Measurements from ENCODE around the gene CFAP97D1. TPM values are rescaled to one million over a fixed set of nuclear protein-coding genes. Genes with fewer than 3 reads are reported as not detected.

CFAP97D1 gene
- total RNA-seq, 2 donors from 2014 or later = not detected

DNA sequence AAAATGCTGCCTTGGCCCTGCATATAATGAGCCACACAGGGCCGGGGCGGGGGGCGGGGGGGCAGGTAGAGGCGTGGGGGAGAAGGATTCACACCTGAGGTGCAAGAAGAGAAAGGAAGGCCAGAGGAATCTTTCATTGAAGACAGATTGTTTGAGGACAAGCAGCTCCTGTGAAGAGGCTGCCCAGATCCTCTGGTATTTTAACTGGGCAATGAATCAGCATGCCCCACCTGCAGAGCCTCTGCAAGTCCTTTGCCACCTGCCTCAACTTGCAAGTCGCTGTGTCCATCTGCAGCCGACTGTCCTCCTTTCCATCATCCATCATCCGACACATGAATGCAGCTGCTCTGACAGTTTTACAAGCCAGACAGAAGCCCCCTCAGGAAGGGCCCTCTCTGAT, 20.4 kb upstream of the CFAP97D1 start:
- Histone ChIP-seq H3K4me3 (no peak overlapping the region), H3K4me1 (peaks cover 0 to 16% of the 10 kb centered on the region in 2 donors), H3K27me3 (no peaks in the 10 kb centered on the region), H3K36me3 (no peaks in the 10 kb centered on the region), H3K27ac (no peak overlapping the region), H3K9me3 (no peaks in the 10 kb centered on the region)
- no peak for TF ChIP-seq CTCF (IDR thresholded peaks at IDR 0.05)
- no peak for DNase-seq (ENCODE audit: low spot score)

- Histone ChIP-seq H3K4me3 (no peak overlapping the region), H3K27me3 (no peaks in the 10 kb centered on the region), H3K27ac (no peak overlapping the region), H3K9me3 (no peaks in the 10 kb centered on the region), H3K36me3 (no peaks in the 10 kb centered on the region), H3K4me1 (peaks cover 0 to 11% of the 10 kb centered on the region in 2 donors)
- peak; percentile 94 to 99 for TF ChIP-seq CTCF (IDR thresholded peaks at IDR 0.05)
- peak; percentile 95 for DNase-seq (ENCODE audit: low spot score)
Observed at GRCh38 chr17:43760254-43760852, 19.9 kb upstream of the CFAP97D1 start.

DNA sequence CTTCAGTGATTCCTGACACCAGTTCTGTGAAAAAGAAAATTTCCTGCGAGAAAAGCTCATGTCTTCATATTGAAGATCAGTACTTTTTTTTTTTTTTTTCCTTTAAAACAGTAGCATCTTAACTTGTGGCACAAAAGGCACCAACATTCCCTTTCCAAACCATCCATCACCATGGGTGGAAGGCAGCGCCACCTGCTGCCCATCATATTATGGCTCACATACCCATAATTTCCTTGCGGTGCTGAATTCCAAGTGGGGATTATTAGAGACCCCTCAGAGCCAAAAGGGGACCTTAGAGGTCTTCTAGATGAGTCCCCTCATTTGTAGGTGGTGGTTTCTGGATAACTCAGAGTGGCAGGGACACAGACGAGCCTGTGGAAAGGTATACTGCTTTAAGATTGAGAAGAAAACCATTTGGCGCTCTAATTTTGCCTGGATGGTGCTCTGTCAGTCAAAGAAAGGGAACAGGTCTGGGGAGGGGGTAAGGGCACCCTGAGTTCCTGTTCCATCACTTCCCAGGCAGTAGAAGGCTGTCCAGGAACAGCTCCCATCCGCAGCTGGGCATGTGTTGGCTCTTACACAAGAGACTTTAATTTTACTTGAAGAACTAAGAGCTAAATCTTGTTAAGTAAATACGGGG, 13.7 kb upstream of the CFAP97D1 start:
- Histone ChIP-seq H3K4me3 (no peak overlapping the region), H3K9me3 (no peaks in the 10 kb centered on the region), H3K27ac (no peak overlapping the region), H3K36me3 (peaks cover 45% of the 10 kb centered on the region), H3K4me1 (peaks cover 0 to 22% of the 10 kb centered on the region in 2 donors), H3K27me3 (no peaks in the 10 kb centered on the region)
- peak; percentile 78 for DNase-seq (ENCODE audit: low spot score)
- TF ChIP-seq CTCF (IDR thresholded peaks at IDR 0.05) = peak; percentile 82 to 88

DNA sequence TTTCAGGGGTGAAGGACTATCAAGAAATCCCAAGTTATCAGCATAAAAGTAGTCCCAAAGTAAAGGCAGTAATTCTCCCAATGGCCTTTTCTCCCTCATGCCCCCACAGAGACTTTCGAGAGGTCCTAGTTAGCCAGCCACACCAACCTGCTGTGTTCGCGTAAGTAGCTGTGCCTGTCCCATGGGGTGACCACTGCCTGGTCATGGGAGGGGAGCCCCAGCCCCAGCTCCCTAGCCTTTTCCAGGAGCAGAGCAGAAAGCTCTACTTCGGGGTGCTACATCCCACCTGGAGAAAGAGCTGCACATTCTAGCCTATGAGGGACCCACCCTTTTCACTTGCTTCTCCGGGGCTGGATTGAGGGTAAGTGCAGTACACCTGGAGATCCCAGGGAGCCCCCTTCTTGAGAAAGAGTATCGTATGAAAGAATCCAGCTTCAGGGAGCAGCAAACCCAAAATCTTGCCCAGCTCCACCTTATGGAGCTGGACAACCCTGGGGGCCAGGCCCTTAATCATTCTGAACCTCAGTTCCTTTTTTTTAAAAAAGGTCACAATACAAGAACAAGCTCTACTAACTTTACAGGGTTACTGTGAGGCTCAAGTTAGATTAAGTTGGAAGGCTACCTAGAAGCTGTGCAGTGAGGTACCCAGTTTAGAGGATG, 13.1 kb upstream of the CFAP97D1 start:
- Histone ChIP-seq H3K36me3 (peaks cover 52% of the 10 kb centered on the region), H3K27me3 (no peaks in the 10 kb centered on the region), H3K4me1 (peaks cover 0 to 24% of the 10 kb centered on the region in 2 donors)

GRCh38 chr17:43767713-43768059, 12.5 kb upstream of the CFAP97D1 start:
- H3K4me3 ChIP-seq = no peak overlapping the region
- peaks cover 0 to 29% of the 10 kb centered on the region in 2 donors for H3K4me1 ChIP-seq
- no peak for TF ChIP-seq CTCF (IDR thresholded peaks at IDR 0.05)
- H3K27me3 ChIP-seq = no peaks in the 10 kb centered on the region
- H3K9me3 ChIP-seq = no peaks in the 10 kb centered on the region
- peaks cover 57% of the 10 kb centered on the region for H3K36me3 ChIP-seq
- no peak for DNase-seq (ENCODE audit: low spot score)
- peak overlapping the region in 1 of 2 donors; percentile 18 for H3K27ac ChIP-seq

More for the DNA sequence above, 13.1 kb upstream of the CFAP97D1 start:
- DNase-seq (ENCODE audit: low spot score) = no peak
- TF ChIP-seq CTCF (IDR thresholded peaks at IDR 0.05) = no peak
- Histone ChIP-seq H3K27ac (peak overlapping the region in 1 of 2 donors; percentile 18), H3K9me3 (no peaks in the 10 kb centered on the region), H3K4me3 (no peak overlapping the region)
